ENCODE results near the gene TTC9.
A peak's percentile ranks its signal among the peaks of the same experiment; 100 is the strongest.

TTC9 gene

DNA sequence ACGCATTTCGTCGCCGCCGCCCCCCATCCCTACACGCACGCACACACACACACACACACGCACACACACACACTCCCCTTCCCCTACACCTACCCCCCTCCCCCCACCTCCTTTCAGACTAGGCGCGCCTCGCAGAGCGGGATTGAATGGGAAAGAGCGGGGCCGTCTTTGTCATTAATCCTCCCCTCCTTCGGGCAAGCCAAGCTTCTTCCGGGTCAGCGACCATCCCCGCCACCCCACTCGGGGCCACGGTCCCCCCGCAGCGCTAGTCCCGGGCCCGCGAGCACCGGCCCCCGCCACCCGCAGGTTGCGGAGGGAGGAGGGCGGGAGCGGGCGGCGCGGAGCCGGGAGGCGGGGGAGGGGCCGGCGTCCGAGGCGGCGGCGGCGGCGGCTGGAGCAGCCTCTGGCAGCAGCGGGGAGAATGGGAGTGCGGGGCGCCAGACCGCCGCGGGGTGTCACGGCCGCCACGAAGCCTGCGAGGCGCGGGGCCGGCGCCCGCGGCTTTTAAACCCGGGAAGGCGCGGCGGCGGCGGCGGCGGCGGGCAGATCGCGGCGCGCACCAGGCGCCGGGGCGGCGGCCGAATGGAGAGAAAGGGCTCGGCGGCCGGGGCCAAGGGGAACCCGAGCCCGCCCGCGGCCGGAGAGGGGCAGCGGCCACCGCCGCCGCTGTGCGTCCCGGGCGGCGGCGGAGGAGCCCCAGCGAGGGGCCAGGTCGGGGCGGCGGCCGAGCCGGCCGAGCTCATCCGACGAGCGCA is at the start of gene TTC9:
TSS of gene TTC9 (plus strand) at position 369 of the 755 bp plus-strand sequence. CDS start at position 583, 214 bp downstream.
- DNase-seq (ENCODE audit: low read depth in 2 of 2, low spot score in 1 of 2), result no peak

DNA sequence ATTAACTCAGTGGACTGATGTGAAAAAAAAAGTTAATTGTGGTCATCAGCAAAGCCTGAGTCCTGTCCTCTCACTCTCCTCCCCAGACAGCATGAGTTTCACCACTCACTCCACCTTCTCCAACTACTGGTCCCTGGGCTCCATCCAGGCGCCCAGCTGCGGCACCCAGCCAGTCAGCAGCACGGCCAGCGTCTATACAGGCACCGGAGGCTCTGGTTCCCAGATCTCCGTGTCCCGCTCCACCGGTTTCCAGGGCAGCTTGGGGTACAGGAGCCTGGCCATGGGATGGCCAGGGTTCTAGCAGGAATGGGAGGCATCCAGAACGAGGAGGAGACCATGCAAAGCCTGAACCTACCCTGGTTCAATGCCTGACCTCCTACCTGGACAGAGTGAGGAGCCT is 47.3 kb upstream of the TTC9 start:
- DNase-seq (ENCODE audit: low read depth in 2 of 2, low spot score in 1 of 2), result no peak

DNA sequence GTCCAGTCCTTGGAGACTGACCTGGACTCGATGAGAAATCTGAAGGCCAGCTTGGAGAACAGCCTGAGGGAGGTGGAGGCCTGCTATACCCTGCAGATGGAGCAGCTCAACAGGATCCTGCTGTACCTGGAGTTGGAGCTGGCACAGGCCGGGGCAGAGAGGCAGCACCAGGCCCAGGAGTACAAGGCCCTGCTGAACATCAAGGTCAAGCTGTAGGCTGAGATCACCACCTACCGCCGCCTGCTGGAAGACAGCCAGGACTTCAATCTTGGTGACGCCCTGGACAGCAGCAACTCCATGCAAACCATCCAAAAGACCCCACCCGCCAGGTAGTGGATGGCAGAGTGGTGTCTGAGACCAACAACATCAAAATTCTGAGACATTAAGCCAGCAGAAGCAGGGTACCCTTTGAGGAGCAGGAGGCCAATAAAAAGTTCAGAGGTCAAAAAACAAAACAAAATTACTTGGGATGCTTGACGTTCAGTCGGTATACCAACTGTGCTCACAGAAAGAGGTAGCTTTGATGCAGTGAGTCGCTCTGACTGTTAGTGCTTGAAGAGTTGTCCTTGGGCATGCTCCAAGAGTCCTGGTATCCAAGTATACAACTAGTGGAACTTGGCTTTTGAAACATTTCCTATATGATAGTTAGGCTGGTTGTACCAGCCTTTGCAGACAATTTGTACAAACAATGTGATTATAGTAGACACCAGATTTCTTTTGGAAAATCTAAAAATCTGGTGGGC is 46.1 kb upstream of the TTC9 start:
- DNase-seq (ENCODE audit: low read depth in 2 of 2, low spot score in 1 of 2), result no peak

DNA sequence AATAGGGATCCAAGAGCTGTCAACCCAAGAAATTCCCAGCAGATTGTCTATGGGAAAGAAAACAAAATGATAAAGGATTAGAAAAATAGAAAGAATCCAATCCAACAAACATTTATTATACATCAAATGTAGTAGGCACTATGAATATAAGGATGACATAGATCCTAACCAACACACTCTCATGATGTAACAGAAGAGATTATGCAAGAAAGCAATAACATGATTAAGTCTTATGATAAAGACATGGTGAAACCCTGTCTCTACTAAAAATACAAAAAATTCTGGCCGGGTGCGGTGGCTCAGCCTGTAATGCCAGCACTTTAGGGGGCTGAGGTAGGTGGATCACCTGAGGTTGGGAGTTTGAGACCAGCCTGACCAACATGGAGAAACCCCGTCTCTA is 44.0 kb upstream of the TTC9 start:
- DNase-seq (ENCODE audit: low read depth in 2 of 2, low spot score in 1 of 2), result no peak

DNA sequence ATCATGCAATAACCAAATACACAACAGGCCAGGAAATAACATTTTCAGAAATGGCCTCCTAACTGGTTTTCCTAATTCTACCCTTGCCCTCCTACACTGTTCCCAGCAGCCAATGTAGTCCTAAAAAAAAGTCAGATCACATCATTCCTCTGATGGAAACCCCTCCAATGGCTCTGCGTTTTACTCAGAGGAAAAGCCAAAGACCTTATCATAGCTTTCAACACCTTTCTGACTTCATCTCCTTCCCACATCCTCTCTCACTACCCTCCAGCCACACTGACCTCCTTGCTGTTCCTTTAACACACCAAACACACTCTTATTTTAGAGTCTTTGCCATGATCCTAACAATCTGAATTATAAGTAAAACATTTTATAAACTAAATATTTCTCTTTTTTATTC is 42.4 kb upstream of the TTC9 start:
- DNase-seq (ENCODE audit: low read depth in 2 of 2, low spot score in 1 of 2), result no peak

DNA sequence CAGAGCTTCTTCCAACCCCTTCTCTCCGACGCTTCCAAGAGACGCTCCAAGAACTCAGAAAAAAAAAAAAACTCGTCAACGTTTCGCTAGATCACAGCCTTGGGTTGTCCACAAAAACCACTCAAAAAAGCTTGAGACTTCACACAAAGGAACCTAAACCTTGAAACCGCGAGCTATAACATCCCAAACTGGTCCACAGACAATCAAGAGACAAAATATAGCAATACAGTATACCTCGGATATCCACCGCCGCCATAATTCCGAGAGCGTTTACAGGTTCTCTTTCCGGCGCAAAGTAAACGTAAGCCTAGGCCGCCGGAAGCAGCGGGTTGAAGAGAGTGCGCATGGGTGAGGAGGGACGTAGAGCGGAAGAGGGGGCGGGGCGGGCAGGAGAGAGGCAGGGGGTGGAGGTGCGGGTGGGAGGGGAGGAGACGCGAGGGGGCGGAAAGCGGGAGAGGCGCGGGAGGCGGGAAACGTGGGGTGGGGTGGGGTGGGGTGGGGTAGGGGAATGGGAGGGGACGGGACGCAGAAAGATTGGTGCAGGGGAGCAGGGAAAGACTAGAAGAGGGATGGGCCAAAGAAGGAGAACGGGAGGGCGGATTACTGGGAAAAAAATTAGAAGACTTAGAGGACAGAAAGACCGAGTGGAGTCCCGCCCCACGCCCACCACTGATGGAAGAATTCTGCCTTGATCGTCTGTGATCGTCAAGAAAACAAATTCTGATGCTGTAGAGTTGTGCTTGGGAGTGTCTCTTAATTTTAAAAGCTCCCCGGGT is 41.1 kb upstream of the TTC9 start, which contains the start of gene MED6:
TSS of gene MED6 (minus strand) at position 274 of the 776 bp plus-strand sequence. CDS start at position 256, 18 bp downstream.
- peak; percentile 75 to 86 for DNase-seq (ENCODE audit: low read depth in 2 of 2, low spot score in 1 of 2)

DNA sequence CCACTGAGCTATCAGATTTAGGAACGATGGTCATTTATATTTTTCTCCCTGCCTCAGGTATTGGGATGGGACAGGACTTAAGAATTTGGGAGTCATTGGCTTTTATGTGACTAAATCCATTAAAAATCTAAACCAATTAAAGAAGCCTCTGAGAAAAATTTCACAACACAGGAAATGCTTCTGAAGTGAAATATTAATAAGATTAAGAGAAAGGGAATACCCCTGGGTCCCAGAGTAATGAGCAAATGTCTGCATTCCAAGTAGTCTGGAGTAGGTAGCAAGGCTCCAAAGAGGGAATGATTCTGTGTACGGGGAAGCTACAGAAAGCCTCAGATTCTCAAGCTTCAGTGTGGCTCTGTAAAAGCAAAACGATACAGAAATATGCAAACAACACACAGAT is 40.6 kb upstream of the TTC9 start:
- DNase-seq (ENCODE audit: low read depth in 2 of 2, low spot score in 1 of 2), result no peak

DNA sequence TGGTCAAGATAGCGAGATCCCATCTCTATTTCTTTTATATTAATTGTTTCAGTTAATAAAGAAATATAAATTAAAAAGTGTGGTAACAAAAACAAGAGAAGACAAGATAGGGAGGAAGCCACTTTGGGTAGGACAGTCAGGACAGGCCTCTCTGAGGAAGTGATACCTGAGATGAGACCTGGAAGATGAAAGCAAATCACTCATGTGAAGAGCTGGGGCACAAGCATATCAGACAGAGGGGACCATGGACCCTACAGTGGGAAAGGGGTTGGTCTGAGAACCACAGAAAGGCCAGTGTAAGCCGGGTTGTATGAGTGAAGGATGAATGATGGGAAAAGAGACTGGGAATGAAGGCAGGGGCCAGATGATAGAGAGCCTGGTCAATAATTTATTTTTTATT is 39.5 kb upstream of the TTC9 start:
- DNase-seq (ENCODE audit: low read depth in 2 of 2, low spot score in 1 of 2), result no peak

DNA sequence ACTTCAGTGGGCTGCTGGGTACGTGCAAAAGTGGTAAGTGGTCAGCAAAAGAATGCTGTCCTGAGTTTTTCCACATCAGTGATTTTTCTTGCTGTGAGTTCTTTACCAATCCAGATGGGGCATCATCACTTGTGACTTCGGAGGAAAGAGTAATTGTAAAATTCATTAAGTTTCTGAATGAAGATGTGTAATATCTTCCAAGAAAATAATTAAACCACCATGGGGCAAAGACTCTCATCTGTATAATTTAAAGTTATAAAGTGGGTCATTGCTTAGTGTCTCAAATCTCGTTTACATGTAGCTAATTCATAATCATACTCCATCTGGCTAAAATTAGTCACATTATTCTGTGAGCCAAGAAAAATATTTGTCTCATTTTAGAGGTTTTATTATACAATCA is 30.5 kb upstream of the TTC9 start:
- no peak for DNase-seq (ENCODE audit: low read depth in 2 of 2, low spot score in 1 of 2)

DNA sequence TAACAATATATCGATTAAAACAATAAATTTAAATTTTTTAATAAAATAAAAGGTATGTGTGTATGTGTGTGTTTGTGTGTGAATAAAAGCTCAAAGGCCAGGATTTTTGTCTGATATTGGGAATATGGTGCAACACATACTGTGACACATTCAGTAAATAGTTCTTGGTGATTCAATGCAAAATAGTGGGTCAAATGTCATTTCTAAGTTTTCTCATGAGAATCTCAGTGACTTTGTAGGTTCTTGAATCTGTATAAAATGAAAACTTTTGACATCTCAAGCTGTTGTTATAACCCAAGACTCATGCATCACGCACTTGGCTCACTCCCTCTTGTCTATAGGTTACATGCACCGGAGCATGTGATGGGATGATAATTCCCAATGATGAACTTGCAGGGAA is 25.1 kb upstream of the TTC9 start:
- no peak for DNase-seq (ENCODE audit: low read depth in 2 of 2, low spot score in 1 of 2)

DNA sequence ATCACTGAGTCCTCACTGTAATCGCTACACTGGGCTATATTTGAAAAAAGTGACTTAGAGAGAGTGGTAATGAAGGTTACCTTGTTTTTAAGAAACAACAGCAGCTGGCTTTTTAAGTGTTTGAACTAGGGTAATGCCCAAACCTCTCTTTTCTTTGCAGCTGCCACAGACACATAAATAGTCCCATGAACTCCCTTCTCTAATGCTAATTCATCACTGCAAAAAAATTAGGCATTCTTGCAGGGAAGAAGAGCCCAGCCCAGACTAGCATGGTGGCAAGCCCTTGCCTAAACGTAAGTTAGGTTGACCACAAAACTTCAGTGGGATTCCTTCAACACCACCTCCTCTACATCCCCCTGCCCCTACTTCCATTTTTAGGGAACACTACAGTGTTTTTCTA is 23.4 kb upstream of the TTC9 start:
- DNase-seq (ENCODE audit: low read depth in 2 of 2, low spot score in 1 of 2), result no peak

DNA sequence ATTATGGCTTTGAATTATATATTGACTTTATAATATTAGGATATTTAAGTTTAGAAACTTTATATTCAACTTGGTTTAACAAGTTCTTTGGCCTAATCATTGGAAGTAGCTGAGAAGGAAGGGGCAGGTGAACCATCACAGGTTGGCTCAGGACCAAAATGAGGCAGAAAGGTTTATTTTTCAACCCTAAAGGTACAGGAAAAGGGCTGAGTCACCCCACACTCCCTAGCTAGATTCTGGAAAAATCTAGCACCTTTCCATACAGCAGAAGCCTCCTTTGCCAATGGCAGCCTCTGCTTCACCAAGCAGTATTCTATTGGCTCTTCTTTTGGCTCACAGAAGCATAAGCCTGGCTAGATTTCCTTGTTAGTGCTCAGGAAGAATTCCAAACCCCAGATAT is 22.0 kb upstream of the TTC9 start:
- no peak for DNase-seq (ENCODE audit: low read depth in 2 of 2, low spot score in 1 of 2)

DNA sequence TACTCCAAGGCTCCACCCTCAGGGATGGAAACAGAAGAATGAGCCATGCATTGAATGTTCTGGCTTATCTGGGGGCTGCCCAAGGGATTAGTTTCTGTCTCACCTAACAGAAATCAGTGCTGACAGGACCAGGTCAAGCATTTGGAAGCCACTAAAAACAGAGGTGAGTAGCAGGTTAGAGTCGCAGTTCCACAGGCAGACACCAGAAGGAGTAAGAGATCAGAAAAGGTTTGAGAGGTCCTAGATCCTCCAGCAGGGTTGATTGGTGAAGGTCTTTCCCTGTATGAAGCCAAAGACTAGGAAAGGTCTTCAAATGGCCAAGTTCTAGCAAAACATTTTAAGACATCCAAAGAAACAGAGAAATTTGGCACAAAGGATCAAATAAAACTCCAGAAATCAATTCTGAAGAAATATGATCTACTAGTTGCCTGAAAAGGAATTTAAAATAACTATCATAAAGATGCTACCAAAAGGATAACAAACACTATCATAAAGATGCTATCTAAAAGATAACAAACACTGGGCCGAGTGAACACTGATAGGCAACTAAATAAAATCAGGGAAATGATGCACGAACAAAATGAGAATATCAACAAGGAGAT is 19.5 kb upstream of the TTC9 start:
- DNase-seq (ENCODE audit: low read depth in 2 of 2, low spot score in 1 of 2), result peak in 1 of 2 donors; percentile 29

DNA sequence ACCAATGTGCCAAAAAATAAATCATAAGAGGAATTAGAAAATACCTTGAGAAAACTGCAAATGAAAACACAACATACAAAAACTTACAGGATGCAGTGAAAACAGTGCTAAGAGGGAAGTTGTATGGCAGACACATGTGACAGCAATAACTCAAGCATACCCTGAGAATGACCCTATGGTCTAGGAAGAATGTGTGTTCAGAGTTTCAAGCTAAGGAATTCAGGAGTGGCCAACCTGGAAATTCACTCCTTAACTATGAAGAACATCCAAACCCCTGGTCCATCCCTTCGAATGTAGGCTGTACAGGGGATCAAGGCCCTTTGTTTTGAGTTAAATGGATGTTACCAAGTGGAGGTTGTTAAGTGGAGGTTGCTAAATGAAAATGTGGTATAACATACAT is 16.7 kb upstream of the TTC9 start:
- no peak for DNase-seq (ENCODE audit: low read depth in 2 of 2, low spot score in 1 of 2)

DNA sequence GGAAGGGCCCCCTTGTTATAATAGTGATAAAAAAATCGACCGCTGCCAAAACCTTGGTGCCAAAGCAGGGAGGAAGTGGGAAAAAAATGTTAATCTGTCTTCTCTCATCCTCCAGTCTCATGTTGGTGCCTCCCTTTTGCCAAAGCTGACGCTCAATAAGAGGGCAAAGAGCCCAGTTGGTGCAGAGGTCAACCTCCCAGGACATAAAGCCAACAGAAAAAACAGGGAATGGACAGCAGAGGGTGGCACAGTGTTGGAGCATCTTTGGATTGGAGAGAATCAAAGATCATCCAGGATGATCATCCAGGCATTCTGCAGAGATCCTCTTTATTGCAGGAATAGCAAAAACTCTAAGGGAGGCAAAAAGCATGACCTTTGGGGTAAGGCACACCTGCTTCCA is 9.8 kb upstream of the TTC9 start:
- DNase-seq (ENCODE audit: low read depth in 2 of 2, low spot score in 1 of 2), result no peak

DNA sequence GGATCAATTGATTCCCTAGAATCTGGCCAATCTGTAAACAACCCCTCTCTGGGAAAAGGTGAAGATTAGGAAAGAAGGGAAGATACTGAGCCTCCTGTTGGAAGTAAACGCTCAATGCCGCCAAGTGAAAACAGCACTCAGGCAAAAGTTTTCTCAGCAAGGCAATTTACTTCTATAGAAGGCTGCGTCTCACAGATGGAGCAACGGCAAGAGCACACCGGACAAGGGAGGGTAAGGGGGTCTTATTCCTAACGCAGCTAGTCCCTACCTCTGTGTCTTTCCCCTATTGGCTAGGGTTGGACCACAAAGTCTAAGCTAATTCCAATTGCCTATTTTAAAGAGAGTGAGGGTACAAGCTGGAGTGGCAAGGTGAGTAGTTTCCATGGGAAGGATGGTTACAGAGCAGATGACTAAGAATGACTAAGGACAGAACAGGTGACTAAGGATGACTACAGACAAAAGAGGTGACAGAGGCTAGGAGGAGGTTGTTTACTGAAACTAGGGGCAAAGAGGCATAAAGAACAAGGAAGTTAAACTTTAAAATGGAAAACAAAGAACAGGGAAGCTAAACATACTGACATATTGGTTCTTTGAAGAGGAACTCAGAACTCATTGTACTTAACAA is 5.6 kb upstream of the TTC9 start:
- no peak for DNase-seq (ENCODE audit: low read depth in 2 of 2, low spot score in 1 of 2)

DNA sequence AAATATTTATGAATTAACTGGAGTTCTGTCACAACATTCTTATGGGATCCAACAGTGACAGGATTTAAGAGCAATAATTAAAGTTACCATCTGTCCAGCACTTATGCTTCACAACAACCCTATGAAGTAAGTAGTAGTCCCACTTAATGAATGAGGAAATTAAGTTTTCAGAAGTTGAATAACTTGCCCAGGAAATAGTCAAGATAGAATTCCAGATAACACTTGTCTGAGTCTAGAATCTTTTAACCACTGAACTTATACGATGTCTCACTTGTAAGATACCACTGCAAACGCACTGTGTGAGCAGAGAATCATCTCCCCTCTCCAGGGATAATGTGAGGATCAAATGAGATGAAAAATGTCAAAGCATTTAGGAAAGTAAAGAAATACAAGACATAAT is 3.3 kb upstream of the TTC9 start:
- no peak for DNase-seq (ENCODE audit: low read depth in 2 of 2, low spot score in 1 of 2)

DNA sequence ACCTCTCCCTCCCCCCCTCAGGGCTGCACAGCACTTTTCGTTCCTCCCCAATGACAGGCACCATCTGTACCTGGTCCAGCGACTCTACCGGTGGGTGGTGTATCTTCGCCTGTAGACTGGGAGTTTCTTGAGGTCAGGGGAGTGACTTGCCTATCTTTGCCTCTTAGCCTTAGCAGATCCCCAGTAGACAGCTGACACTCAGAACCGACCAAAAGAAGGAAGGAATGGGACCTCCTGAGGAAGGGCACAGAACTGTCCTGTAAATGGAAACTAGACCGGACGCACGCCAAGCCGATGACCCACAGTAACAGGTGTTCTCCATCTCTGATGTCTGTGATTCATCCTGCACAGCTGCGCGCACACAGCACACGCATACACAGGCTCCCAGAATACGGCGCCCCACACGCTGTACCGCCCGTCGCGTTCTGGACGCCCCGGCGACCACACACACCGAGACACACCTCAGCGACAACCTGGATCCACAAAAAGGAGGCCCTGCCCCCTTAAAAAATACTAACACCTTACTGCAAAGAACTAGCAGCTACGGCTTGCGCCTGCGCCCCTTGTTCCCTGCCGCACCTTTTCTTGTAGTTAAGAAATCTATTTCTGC is 673 bp upstream of the TTC9 start:
- no peak for DNase-seq (ENCODE audit: low read depth in 2 of 2, low spot score in 1 of 2)

DNA sequence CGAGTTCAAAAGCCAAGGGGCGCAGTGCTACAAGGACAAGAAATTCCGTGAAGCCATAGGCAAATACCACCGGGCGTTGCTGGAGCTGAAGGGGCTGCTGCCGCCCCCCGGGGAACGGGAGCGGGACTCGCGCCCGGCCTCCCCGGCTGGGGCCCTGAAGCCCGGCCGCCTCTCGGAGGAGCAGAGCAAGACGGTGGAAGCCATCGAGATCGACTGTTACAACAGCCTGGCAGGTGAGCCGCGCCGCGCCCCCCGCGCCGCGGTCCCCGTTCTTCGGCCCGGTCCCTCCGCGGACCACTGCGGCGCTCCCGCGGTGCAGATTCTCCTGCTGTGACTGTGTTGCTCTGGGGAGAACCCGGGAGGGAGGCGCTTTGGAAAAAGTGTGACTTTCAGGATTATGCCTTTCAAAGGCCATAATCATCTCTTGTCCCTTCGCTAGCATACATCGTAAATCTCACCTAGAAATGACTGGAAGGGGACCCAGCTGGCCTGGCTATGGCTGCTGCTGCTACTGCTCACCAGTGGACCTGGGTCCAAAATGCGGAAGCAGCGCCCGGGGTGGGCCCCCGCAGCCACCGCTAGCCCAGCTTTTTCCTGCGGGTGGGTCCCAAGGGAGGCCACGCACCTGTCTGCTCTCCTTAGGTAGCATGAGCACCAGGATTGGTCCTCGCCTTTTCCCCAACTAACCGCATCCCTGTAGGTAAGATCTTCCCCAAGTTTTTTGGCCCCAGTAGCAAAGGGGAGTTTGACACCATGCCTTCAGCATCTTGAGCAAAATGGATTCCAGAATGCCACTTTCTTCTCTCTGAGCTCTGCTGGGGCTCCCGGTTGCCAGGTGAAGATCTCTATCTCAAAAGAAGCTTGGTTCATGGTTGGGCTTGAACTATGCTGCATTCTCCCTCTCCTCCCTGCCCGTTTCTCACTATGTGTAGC is 853 bp downstream of the TTC9 start:
- no peak for DNase-seq (ENCODE audit: low read depth in 2 of 2, low spot score in 1 of 2)

DNA sequence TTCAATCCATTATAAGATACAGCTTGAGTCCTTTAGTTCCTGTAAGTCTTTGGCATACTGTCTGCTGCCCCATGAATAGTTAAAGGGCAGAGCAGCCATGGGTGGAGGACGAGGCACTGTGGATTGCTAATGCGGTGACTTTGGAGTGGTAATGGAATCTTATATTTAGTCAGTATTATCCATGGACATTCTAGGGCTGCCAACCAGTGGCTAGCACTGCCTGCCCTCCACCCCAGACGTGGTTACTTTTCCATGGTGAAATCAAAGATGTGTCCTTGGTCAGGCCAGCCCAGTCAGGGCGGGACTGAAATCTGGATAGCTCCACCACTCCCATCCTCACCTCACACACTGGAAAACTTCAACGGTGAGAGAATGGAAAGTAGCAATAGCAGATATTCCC is 2.3 kb downstream of the TTC9 start:
- DNase-seq (ENCODE audit: low read depth in 2 of 2, low spot score in 1 of 2), result no peak

Measured in stimulated activated CD8-positive, alpha-beta memory T cell treated with anti-CD3 and anti-CD28 coated beads, Interleukin-4, amount 100 ng/mL, for 1 hour (primary cell).